Measurements from ENCODE around the gene SMARCD1.

SMARCD1 gene

DNA sequence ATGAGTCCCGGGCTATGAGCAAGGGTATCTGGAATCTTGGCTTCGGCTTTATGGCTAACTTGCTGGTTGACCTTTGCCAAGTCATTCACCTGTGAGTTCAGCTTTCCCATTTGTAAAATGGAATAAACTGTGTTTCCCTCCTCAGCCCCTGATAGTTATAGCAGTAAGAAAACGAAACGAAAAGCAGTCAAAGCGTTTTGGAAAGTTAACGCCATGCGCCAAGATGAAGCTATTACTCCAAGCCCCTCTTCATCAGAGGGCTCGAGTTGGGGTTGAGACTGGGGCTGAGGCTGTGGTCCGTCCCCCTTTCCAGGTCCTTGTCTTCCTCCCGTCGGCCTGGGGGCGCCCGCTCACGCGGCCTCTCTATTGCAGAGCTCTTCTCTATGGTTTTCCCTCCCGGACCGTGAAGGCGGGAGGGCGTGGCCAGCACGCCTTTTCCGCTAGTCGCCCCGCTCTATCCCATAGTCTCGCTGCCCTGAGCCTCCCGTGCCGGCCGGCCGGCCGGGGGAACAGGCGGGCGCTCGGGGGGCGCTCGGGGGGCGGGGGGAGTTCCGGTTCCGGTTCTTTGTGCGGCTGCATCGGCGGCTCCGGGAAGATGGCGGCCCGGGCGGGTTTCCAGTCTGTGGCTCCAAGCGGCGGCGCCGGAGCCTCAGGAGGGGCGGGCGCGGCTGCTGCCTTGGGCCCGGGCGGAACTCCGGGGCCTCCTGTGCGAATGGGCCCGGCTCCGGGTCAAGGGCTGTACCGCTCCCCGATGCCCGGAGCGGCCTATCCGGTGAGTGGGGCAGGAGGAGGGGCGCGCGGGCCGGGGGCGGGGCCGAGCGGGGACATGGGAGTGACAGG lies at the start of gene SMARCD1:
SMARCD1 (plus strand) TSS at position 568 of the 840 bp plus-strand sequence; CDS start at position 596, 28 bp downstream.
- peak; percentile 90 to 95 for DNase-seq

GRCh38 chr12:50038336-50038735 lies 46.8 kb upstream of the SMARCD1 start:
- no peak for DNase-seq

GRCh38 chr12:50039151-50039835 lies 45.8 kb upstream of the SMARCD1 start:
- peak; percentile 66 to 89 for DNase-seq

GRCh38 chr12:50040657-50041056 lies 44.5 kb upstream of the SMARCD1 start:
- DNase-seq, result no peak

DNA sequence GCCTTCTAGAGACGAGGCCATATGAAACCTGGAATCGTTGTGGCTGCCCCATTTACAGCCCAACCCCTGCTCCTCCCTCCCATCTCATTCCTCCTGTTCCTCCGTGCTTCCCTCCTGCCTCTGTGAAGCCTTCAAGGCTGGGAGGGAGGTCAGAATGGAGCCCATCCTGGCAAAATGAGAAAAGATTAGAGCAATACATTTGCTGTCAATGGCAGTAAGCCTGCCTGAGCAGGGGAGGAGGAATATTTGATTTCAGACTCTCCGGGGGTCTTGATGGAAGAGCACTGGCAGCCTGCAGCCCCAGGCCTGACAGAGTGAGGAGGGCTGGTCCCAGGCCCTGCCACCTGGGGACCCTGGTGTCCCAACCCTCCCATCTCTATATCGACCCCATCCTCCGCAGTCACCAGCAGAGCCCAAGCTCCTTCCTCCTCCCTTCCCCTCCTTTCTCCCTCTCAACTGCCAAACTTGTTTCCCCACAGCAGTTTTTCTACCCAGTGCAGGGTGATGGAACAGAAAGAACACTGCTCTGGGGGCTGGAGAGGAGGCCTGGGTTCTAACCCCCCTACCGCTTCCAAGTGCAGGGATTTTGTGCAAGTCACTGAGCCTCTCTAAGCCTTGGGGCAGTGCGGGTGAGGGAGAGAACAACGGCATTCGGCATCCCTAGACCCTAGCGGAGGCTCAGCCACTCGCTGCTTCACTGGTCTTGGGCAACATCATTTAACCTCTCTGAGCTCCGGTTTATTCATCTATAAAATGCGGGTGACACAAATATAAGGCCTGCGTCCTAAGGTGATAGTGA lies 43.9 kb upstream of the SMARCD1 start:
- DNase-seq, result no peak

GRCh38 chr12:50041962-50042361 lies 43.2 kb upstream of the SMARCD1 start:
- peak; percentile 49 to 81 for DNase-seq

- no peak for DNase-seq
Observed at GRCh38 chr12:50042693-50043092, 42.4 kb upstream of the SMARCD1 start.

- DNase-seq, result no peak
Observed at GRCh38 chr12:50043308-50043707, 41.8 kb upstream of the SMARCD1 start.

GRCh38 chr12:50043854-50044253 lies 41.3 kb upstream of the SMARCD1 start:
- no peak for DNase-seq

DNA sequence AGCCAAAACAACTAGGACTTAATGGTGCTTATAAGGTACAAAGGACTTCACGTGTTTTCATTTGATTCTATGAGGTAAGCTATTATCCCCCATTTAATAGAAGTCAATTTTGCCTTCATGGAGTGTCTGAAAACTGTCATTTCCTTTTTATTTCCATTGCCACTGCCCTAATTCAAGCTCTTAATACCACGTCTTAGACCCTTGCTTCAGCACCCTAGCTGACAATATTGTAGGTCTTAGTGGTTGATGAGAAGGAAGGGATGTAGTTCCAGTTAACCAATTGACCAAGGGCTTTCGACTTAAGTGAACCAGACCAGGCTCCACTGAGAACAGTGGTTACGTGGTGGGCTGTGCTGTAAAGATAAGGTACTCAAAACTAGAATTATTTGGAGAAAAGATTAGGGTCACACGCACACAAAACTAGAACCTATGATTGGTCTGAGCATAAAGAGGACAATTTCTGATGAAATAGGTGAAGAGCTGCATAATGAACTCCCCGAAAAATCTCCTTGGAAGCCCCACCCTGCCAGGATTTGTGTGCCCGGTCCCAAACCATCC lies 37.4 kb upstream of the SMARCD1 start:
- DNase-seq, result no peak

DNA sequence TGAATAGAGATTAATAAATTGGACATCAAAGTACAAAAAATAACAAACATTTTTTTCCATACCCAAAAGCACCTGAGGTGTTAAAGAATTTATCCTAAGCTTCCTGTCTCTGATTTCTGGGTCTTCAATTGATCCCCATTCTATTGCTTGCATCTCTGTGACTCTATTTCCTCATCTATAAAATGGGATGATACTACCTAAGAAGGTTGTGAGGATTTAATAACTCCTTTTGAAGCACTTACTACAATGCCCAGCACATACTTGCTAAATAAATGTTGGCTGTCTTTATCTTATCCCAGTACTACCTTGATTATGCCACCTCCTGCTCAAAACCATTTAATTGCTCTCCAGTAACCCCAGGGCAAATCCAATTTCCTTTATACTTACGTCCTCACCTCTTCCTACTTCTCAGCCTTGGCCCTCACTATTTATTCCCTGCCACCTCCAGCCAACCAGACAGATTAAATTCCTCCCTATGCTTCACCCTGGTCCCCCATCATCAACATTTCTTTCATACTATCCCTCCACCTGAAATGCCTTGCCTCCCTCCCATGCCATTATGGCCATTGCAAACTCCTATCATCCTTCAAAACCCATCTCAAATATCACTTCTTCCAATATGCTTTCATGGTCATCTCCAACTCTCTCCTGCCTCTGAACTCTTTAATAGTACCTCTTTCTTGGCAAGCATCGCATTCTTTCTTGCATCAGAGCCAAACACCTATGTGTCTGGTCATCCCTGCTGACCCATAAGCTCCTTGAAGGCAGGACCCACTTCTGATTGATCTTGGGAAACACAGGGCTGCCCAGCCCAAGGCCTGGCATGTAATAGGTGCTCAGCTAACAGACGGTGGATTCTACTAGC lies 35.7 kb upstream of the SMARCD1 start:
- DNase-seq, result no peak

DNA sequence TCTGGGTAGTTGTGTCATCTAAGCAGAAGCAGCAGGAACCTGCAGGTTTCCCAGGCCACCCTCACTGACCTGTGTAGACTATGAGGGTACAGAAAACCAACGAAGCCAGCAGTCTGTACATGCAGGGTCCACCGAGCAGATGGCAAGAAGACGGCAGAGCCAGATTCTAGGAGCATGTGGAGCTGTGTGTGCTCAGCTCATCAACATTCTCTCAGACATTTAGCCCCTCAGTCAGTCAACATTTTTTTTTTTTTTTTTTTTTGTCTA lies 35.1 kb upstream of the SMARCD1 start:
- DNase-seq, result peak; percentile 33 to 65

GRCh38 chr12:50050410-50051098 lies 34.6 kb upstream of the SMARCD1 start:
- DNase-seq, result peak; percentile 83 to 92

- peak in 1 of 2 experiments; percentile 74 for DNase-seq
Observed at GRCh38 chr12:50051101-50051806, 33.9 kb upstream of the SMARCD1 start.

DNA sequence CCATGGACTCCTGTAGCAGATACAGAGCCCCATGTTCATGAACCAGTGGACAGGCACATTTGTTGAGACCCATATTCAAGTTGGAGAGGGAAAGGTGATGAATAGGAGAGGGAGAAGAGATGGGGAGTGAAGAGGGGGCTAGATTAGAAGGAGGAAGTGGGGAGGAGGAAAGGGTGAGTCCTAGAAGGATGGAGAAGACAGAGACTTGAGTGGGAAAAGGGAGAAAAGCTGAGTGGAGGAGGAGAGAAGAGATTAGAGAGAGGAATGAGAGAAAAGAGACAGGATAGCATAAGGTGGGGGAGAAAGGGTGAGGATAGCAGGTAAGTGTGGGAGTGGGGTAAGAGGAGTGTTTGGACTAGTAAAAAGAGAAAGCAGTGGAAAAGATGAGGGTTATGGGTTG lies 32.6 kb upstream of the SMARCD1 start:
- peak; percentile 59 to 67 for DNase-seq

DNA sequence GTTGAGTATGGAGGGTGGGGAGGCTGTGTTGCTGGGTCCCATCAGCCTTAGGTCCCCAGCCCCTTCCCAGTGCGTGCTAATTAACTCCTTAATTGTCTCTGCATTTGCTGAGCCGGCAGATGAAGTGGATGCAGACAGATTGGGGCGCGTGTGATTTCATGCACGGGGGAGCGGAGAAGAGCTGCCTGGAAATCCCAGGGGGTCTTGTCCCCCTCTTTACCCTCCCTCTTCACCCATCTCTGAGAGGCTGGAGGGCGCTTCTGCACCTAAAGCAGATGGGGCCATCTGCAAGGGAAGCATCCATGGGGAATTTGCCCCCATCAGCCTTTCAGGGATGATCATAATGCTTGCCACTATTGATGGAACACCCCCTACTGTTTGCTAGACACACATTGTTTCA lies 32.2 kb upstream of the SMARCD1 start:
- DNase-seq, result peak; percentile 97 to 99

- peak; percentile 59 to 68 for DNase-seq
Observed at GRCh38 chr12:50053583-50053982, 31.6 kb upstream of the SMARCD1 start.

DNA sequence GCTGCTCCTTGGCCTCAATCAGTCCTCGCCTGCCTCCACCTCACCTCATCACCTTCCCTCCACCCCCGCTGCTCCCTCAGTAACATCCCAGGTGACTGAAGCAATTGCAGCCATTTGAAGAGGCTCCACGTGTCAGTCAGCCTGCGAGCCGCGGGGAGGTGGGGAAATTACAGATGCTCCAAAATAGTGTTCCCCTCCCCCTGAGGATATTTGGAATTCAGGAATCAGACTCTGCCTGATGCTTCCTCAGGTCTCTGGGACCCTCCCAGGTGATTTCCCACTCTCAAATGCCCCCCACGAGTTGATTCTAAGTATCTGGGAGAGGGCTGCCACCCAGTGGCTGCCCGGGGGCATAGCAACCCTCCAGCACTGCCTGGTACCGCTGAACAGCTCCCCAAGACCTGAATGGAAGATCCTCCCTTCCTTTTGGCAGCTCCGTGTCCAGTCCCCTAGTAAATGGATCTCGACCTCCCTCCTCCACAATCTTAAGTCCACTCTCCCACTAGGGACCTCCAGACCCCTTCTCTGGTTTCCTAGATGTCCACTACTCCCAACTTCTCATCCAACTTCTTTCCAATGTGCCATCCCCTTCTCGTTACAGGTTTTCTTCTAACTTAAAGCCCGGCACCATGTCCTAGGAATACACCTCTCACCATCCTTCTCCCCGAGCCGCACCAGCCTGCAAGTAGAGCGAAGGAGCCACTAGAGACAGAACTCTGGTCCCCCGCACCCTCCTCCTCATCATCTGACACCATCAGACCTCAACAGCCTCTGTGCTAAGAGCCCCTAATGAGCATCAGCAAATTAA lies 29.1 kb upstream of the SMARCD1 start:
- peak; percentile 82 to 90 for DNase-seq

GRCh38 chr12:50056639-50056976 lies 28.5 kb upstream of the SMARCD1 start:
- DNase-seq, result no peak
